ENCODE measurements around the gene ITIH3.

- TF ChIP-seq CTCF (IDR thresholded peaks at IDR 0.05) (no peak), EZH2phosphoT487 (IDR thresholded peaks at IDR 0.05) (no peak), EZH2 (IDR thresholded peaks at IDR 0.05) (no peak)
Measured at GRCh38 chr3:52793702-52794611, 639 bp upstream of the ITIH3 start.

Measured in neural progenitor cell (in vitro differentiated cells).